ENCODE measurements around the gene FKBP9. TPM values are rescaled to one million over a fixed set of nuclear protein-coding genes. Genes with fewer than 3 reads are reported as not detected.

The FKBP9 gene
- total and polyA plus RNA-seq, 2 of the 8 experiments (the other 6 are each of a cell fraction or from before 2014, with no cell fraction given), result 7.2 to 10.1 TPM

DNA sequence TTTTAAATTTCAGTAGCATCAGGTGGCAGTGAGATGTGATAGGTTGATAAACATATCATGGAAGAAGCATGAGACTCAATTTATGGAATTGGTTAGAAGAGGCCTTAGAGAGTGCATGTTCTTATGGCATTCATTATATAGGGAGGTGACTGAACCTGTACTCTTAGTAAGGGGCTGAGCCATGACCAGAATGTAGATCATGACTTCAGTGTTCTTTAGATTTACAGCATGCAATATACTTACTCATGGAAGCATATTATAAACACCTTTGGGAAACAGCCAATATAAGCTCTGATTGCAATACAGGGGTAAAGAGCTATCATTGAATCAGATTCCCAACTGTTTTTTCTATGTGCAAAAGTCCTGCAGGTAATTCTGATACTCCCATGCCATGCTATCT is 55.1 kb downstream of the FKBP9 start:
- H3K56ac ChIP-seq (replicated peaks; ENCODE audit: insufficient read length, low read depth, low read length), result no peak overlapping the region
- H4K8ac ChIP-seq (ENCODE audit: extremely low read depth, insufficient read depth, low read length), result no peak overlapping the region
- H2BK120ac ChIP-seq (replicated peaks; ENCODE audit: low read depth, low read length), result no peak overlapping the region
- no peak overlapping the region for H2BK5ac ChIP-seq (ENCODE audit: low read depth, low read length)
- FAIRE-seq, result no peak
- no peak overlapping the region for H3K18ac ChIP-seq (ENCODE audit: extremely low read depth, low read length)
- H4K20me1 ChIP-seq (replicated peaks in 1 of 2; ENCODE audit: control insufficient read depth in 1 of 2, insufficient read depth in 2 of 2, low read length in 2 of 2), result no peaks in the 10 kb centered on the region
- no peak overlapping the region for H2BK20ac ChIP-seq (ENCODE audit: low read length)
- TF ChIP-seq NANOG (IDR thresholded peaks at IDR 0.05; ENCODE audit: insufficient read depth, low read depth, low read length, poor library complexity, severe bottlenecking), result no peak
- no peak for TF ChIP-seq MAFK (IDR thresholded peaks at IDR 0.05; ENCODE audit: low read depth, low read length)
- no peak for TF ChIP-seq TAF1 (IDR thresholded peaks at IDR 0.05; ENCODE audit: low read depth, low read length)
- no peak for TF ChIP-seq PHF8 (conservative IDR thresholded peaks at IDR 0.05; ENCODE audit: low read depth, low read length)
- TF ChIP-seq NRF1 (IDR thresholded peaks at IDR 0.05; ENCODE audit: low read depth, low read length), result no peak
- TF ChIP-seq KDM1A (IDR thresholded peaks at IDR 0.05; ENCODE audit: borderline replicate concordance, low read length), result no peak
- TF ChIP-seq CBX8 (IDR thresholded peaks at IDR 0.05; ENCODE audit: borderline replicate concordance, low read depth, low read length), result no peak
- TF ChIP-seq SP1 (IDR thresholded peaks at IDR 0.05; ENCODE audit: low read depth, low read length), result no peak
- no peak for TF ChIP-seq TEAD4 (IDR thresholded peaks at IDR 0.05; ENCODE audit: low read depth, low read length)
- TF ChIP-seq SP2 (IDR thresholded peaks at IDR 0.05; ENCODE audit: low read length), result no peak
- TF ChIP-seq, protein P1, sequence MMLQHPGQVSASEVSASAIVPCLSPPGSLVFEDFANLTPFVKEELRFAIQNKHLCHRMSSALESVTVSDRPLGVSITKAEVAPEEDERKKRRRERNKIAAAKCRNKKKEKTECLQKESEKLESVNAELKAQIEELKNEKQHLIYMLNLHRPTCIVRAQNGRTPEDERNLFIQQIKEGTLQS (IDR thresholded peaks at IDR 0.05; ENCODE audit: insufficient read depth, low read depth, low read length), result no peak
- TF ChIP-seq SAP30 (IDR thresholded peaks at IDR 0.05; ENCODE audit: insufficient read depth, insufficient replicate concordance, low read length), result no peak
- peaks cover 2 to 33% (median 6%) of the 10 kb centered on the region in 4 experiments; a peak in 6 of 8 replicates for H3K36me3 ChIP-seq (ENCODE audit: control insufficient read depth in 2 of 4, insufficient read depth in 4 of 4, low read length in 3 of 4)
- H3K79me2 ChIP-seq (ENCODE audit: control insufficient read depth in 1 of 2, insufficient read depth in 2 of 2, low read length in 2 of 2), result no peaks in the 10 kb centered on the region
- no peak overlapping the region for H2AFZ ChIP-seq (ENCODE audit: low read length)
- no peak overlapping the region for H3K9ac ChIP-seq (replicated peaks in 1 of 4; ENCODE audit: extremely low read depth in 1 of 4, low read depth in 3 of 4, low read length in 3 of 4)
- DNase-seq (ENCODE audit: low read depth in 1 of 2, low spot score in 2 of 2), result no peak
- no peak overlapping the region for H3K14ac ChIP-seq (ENCODE audit: insufficient read length)
- no peak overlapping the region for H3K4ac ChIP-seq (replicated peaks; ENCODE audit: insufficient read length, low read depth, low read length)
- H4K91ac ChIP-seq (replicated peaks; ENCODE audit: insufficient read length, low read length), result no peak overlapping the region
- H3K4me2 ChIP-seq (ENCODE audit: insufficient read depth in 1 of 2, low read depth in 2 of 2, low read length in 2 of 2), result no peak overlapping the region
- H2BK15ac ChIP-seq (ENCODE audit: low read length), result no peak overlapping the region
- CTCF ChIA-PET (ENCODE audit: partially characterized antibody), result interaction anchor here (1.3 kb wide), 1 partner anchor 211 kb away, joined by 3 read pairs; no protein-coding TSS in a partner anchor
- H3K79me1 ChIP-seq (ENCODE audit: low read depth, low read length), result no peaks in the 10 kb centered on the region
- H3K4me1 ChIP-seq (replicated peaks in 1 of 4; ENCODE audit: control insufficient read depth in 3 of 4, insufficient read depth in 4 of 4, low read length in 3 of 4), result no peaks in the 10 kb centered on the region
- no peak overlapping the region for H2AK5ac ChIP-seq (ENCODE audit: low read depth, low read length)
- H3K23ac ChIP-seq (ENCODE audit: insufficient read length), result no peak overlapping the region
- H3K23me2 ChIP-seq (ENCODE audit: low read depth, low read length), result no peaks in the 10 kb centered on the region
- H3K9me3 ChIP-seq (ENCODE audit: insufficient read depth in 2 of 2, low read depth in 1 of 2, low read length in 1 of 2), result no peaks in the 10 kb centered on the region
- no peak overlapping the region for H3K4me3 ChIP-seq (ENCODE audit: extremely low read depth in 1 of 4, insufficient read depth in 2 of 4, low read depth in 3 of 4, low read length in 4 of 4)
- H2BK12ac ChIP-seq (ENCODE audit: low read depth, low read length), result no peak overlapping the region
- H3K27ac ChIP-seq (ENCODE audit: low read depth, low read length), result no peak overlapping the region
- H4K5ac ChIP-seq (ENCODE audit: insufficient read length, low read depth, low read length), result no peak overlapping the region
- H3K27me3 ChIP-seq (replicated peaks in 1 of 4; ENCODE audit: control insufficient read depth in 3 of 4, extremely low read depth in 1 of 4, insufficient read depth in 3 of 4, low read length in 3 of 4), result no peaks in the 10 kb centered on the region
- POLR2A ChIA-PET (ENCODE audit: partially characterized antibody), result no interaction called here

Data from H1 (cell line).